Skeletal muscle satellite cell (primary cell): Measurements from ENCODE around the gene NRG2.
A peak's percentile ranks its signal among the peaks of the same experiment; 100 is the strongest.

Experiments
- H3K27me3 ChIP-seq: 2 replicates; pipeline ENCODE4 v1.7.0; 2013; ENCODE audit warnings: low read length; ENCODE audit not compliant: control insufficient read depth, insufficient read depth
- H3K36me3 ChIP-seq: 2 replicates; pipeline ENCODE4 v1.7.0; 2013; ENCODE audit warnings: mild to moderate bottlenecking, control low read depth, low read length; ENCODE audit not compliant: insufficient read depth
- H3K4me1 ChIP-seq: 2 replicates; pipeline ENCODE4 v1.7.0; 2013; ENCODE audit warnings: low read length; ENCODE audit not compliant: control insufficient read depth, insufficient read depth
- H3K4me2 ChIP-seq: 2 replicates; pipeline ENCODE4 v1.7.0; 2013; ENCODE audit warnings: mild to moderate bottlenecking, low read length
- H3K4me3 ChIP-seq: 2 replicates; pipeline ENCODE4 v1.7.0; 2013; ENCODE audit warnings: low read length
- H3K9ac ChIP-seq: 2 replicates; pipeline ENCODE4 v1.7.0; 2013; ENCODE audit warnings: mild to moderate bottlenecking, low read depth, low read length, moderate library complexity
- H3K9me3 ChIP-seq: replicated peaks from 2 replicates; pipeline ENCODE4 v1.7.0; 2013; ENCODE audit warnings: mild to moderate bottlenecking, control low read depth, low read length

The NRG2 gene

DNA sequence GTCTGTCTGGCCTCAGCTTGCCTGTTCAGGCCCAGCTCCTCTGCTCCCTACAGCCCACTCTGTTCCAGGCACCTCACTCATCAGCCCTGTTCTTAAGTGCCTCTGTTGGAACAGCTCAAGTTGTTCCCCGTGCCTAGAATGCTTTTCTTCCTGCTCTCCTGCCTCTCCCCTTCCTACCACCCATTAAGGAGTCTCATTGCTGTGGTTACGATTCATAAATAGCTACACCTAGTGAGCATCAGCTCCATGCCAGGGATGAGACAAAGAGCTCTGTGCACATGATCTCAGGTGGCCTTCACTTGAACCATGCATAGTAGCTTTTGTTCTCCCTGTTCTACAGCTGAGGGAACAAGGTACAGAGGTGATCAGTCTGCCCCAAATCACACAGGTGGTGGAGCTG, 193.2 kb downstream of the NRG2 start:
- Histone ChIP-seq H3K4me3 (no peak overlapping the region), H3K4me2 (no peak overlapping the region), H3K4me1 (no peaks in the 10 kb centered on the region), H3K27me3 (peaks cover 70% of the 10 kb centered on the region), H3K9ac (no peak overlapping the region), H3K9me3 (no peaks in the 10 kb centered on the region), H3K36me3 (no peaks in the 10 kb centered on the region)

DNA sequence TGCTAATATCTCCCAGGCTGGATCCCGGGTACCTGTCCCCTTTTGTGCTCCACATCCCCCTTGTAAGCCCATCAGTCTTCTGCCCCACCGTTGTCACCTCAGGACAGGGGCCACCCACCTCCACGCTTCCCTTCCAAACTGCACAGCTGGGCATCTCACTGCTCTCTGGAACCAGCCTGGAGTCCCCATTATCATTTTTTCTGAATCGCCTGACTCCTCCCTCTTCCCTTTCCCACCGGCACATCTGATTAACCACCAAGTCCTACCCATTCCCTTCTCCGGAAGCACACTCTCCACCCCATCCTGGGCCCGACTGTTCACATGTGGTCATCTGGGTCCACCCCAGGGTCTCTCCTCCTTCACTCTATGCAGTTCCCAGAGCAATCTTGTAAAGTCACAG, 193.6 kb downstream of the NRG2 start:
- Histone ChIP-seq H3K4me1 (no peaks in the 10 kb centered on the region), H3K36me3 (no peaks in the 10 kb centered on the region), H3K4me2 (no peak overlapping the region), H3K4me3 (no peak overlapping the region), H3K9me3 (no peaks in the 10 kb centered on the region), H3K9ac (no peak overlapping the region), H3K27me3 (peaks cover 69% of the 10 kb centered on the region)

DNA sequence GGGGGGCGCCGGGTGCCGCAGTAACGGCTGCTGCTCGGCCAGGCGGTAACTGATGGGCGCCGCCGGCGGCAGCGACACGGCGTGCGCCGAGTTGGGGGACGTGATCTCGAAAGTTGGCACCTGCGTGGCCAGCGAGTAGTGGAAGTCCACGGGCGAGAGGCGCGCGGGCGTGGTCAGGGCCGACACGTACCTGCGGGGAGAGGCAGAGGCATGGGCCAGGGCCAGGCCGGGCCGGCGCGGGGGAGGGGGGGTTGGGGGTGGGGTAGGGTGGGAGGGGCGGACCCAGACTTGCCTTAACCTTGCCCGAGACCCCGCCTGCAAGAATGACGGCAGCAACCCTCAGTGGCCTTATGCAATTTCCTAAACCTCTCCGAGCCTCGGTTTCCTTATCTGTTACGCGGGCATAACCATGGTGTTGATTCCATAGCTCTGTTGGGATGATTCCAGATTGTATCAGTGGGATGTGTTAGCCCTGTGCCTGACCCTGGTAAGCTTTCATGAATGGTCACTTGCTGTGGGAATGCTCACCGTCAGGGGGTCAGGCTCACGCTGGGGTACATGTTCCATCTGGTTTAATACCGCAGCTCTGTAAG, 194.5 kb downstream of the NRG2 start:
- H3K36me3 ChIP-seq, result no peaks in the 10 kb centered on the region
- no peaks in the 10 kb centered on the region for H3K9me3 ChIP-seq
- peak overlapping the region; percentile 70 for H3K4me3 ChIP-seq
- H3K27me3 ChIP-seq, result peaks cover 64% of the 10 kb centered on the region
- H3K4me1 ChIP-seq, result no peaks in the 10 kb centered on the region
- H3K9ac ChIP-seq, result no peak overlapping the region
- H3K4me2 ChIP-seq, result peak overlapping the region; percentile 83

DNA sequence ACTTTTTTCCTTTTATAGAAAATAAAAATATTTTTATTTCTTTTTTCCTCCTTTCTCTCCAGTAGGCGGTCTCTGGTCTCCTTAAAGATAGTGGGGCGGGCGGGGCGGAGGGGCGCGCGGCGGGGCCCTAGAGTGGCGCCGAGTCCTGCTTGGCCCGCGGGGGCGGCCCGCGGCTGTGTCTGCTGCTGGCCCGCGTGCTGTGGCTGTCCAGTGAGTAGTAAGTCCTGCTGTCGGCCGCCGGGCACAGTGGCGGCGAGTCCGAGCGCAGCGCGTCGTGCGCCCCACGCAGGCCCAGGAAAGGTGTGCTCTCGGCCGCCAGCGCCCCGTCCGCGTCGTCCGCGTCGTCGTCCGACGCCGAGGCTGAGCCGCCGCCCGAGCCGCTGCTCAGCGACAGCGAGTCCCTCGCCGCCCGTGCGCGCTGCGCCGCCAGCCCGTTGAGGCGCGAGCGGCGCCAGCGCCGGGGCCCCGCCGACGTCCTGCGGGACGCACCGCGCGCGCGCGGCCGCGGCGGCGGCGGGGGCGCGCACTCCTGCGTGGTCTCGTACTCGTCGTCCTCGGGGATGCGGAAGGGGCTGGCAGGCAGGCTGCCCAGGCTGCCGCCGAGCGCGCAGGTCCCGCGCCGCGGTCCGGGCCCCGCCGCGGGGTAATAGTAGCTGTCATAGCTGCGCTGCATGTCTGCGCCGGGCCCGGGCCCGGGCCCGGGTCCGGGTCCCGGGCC, 195.2 kb downstream of the NRG2 start:
- Histone ChIP-seq H3K4me1 (no peaks in the 10 kb centered on the region), H3K36me3 (no peaks in the 10 kb centered on the region), H3K4me2 (peak overlapping the region; percentile 83), H3K27me3 (peaks cover 70% of the 10 kb centered on the region), H3K4me3 (peak overlapping the region; percentile 70), H3K9me3 (no peaks in the 10 kb centered on the region), H3K9ac (no peak overlapping the region)

DNA sequence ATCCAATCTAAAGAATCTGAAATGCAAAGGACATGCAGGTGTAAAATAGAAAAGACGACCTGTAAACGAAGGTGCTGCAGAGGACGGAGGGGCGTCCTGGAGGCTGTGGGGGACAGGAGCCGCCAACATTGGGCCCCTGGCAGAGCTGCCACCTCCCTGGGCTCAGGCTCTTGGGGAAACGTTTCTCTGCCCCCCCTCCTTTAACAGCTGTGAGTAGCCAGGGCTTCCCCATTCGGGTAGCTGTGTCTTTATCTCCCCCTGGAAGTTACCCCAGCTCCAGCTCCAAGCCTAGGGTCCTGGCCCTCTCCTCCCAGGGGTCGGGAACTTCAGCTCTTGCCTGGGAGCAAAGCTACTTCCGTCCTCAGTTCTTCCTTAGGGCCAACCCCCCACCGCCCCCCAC, 196.0 kb downstream of the NRG2 start:
- Histone ChIP-seq H3K4me2 (no peak overlapping the region), H3K27me3 (peaks cover 74% of the 10 kb centered on the region), H3K9ac (no peak overlapping the region), H3K36me3 (no peaks in the 10 kb centered on the region), H3K4me1 (no peaks in the 10 kb centered on the region), H3K4me3 (no peak overlapping the region), H3K9me3 (no peaks in the 10 kb centered on the region)

DNA sequence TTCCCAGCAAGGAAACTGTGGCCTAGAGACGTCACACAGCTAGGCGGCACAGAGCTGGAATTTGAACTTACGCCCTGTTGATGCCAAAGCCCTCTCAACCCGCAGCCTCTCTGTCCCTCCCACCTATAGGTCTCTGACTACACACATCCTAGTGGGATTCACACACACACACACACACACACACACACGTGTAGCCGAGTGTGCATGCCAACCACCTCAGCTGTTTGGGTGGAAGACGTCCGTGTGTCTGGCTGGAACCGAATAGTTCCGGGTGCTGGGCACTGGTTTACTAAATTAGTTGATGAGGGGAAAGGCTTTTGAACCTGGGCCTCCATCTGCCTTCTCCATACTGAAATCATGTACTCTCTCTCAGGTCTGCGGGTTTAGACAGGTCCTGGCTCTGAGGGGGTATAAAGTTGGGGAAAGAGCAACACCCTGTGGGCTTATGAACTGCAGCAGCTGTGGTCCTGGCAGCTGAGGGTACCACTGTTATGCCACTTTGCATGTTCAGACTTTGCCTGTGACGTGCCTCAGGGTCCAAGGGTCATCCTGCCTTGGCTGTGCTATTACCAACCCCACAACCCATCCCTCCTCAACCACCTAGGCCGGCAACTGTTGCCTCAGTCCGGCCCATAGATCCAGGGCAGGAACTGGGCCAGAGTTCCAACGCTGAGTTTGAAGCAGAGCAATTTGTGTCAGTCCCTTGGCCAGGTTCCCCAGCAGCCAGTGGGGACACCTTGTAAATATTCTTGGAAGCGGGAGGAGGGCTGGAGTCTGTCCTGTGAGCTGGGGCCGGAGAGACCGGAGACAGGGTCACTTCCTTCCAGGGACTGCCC, 197.0 kb downstream of the NRG2 start:
- H3K4me2 ChIP-seq, result no peak overlapping the region
- H3K9me3 ChIP-seq, result no peaks in the 10 kb centered on the region
- H3K27me3 ChIP-seq, result peaks cover 76% of the 10 kb centered on the region
- H3K4me1 ChIP-seq, result no peaks in the 10 kb centered on the region
- H3K36me3 ChIP-seq, result no peaks in the 10 kb centered on the region
- no peak overlapping the region for H3K9ac ChIP-seq
- no peak overlapping the region for H3K4me3 ChIP-seq

DNA sequence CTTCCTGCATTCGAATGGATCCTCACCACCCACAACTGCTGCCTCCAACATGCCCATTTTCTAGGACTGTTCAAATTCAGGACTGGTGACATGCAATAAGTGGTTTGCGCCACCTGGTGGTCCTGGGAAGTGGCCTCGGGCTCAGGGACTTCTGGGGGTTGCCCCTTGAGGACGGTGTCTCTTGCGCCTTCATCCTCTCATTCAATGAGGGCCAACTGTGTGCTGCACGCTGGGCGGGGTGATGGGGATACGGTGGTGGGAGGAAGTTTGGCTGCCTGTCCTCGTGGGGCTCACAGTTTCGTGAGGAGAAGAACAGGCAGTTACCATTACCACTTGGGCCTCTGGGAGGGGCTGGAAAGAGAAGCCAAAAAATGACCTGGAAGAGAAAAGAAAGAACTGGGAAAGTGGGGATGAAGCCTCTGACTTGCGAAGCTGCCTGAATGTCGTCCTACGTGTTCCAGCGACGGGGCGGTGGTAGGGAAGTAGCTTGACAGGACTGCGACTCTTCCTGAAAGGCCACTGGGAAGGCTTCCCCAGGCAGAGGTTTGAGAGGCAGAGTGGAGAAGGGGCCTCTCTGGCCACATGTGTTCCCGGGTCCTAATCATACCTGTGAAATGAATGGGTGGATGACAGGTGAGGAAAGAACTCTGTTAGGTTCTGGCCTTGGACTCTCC, 198.5 kb downstream of the NRG2 start:
- Histone ChIP-seq H3K4me1 (no peaks in the 10 kb centered on the region), H3K4me3 (no peak overlapping the region), H3K27me3 (peaks cover 65% of the 10 kb centered on the region), H3K4me2 (no peak overlapping the region), H3K9ac (no peak overlapping the region), H3K9me3 (no peaks in the 10 kb centered on the region), H3K36me3 (no peaks in the 10 kb centered on the region)

DNA sequence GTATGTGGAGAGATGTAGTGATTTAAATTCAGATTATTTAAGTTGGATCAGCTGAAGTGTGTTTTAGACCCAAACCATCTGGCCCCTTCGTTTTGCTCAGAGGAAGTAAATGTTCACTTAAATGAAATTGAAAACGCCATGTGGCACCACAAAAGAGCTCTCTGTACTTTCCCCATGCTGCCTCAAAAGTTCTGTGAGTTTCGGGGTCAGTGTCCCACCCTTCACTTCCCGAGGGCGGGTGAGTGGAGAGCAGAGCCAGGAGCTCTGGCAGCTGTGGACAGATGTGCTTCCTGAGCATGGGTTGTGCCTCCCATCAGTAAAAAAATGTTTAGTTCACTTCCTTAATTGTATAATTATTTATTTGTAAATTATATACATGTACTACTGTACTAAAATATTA, 199.1 kb downstream of the NRG2 start:
- H3K36me3 ChIP-seq, result no peaks in the 10 kb centered on the region
- no peak overlapping the region for H3K9ac ChIP-seq
- H3K4me3 ChIP-seq, result no peak overlapping the region
- no peaks in the 10 kb centered on the region for H3K9me3 ChIP-seq
- peaks cover 61% of the 10 kb centered on the region for H3K27me3 ChIP-seq
- H3K4me1 ChIP-seq, result no peaks in the 10 kb centered on the region
- H3K4me2 ChIP-seq, result no peak overlapping the region

DNA sequence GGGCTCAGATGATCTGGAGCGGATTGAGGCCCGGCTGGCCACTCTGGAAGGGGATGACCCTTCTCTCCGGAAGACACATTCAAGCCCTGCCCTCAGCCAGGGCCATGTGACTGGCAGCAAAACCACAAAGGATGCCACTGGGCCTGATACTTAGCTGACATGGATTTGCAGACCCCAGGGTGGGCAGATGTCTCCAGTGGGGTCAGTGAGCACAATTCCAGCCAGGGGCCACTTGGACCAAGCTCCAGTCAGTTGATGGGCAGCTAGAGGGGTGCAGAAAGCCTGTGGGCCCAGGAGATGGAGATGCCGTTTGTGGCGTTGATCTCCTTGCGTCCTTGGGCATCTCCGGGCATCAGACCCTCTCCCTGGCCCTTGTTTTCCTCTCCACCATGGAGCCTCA, 200.8 kb downstream of the NRG2 start:
- no peaks in the 10 kb centered on the region for H3K36me3 ChIP-seq
- no peak overlapping the region for H3K9ac ChIP-seq

DNA sequence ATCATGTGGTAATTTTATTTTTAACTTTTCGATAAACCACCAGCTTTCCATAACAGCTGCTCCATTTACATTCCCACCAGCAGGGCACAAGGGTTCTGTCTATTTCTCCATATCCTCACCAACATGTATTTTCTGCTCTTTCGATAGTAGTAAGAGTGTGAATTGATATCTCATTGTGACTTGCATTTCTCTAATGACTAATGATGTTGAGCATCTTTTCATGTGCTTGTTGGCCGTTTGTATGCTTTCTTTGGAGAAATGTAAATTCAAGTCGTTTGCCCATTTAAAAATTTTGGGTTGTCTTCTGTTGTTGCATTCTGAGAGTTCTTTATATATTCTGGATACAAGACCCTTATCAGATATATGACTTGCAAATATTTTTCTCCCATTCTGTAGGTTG, 201.6 kb downstream of the NRG2 start:
- H3K9ac ChIP-seq, result no peak overlapping the region
- H3K36me3 ChIP-seq, result no peaks in the 10 kb centered on the region
- H3K4me1 ChIP-seq, result no peaks in the 10 kb centered on the region
- no peaks in the 10 kb centered on the region for H3K9me3 ChIP-seq
- H3K4me2 ChIP-seq, result no peak overlapping the region
- no peak overlapping the region for H3K4me3 ChIP-seq
- H3K27me3 ChIP-seq, result peaks cover 46% of the 10 kb centered on the region

More for the DNA sequence above, 200.8 kb downstream of the NRG2 start:
- H3K4me1 ChIP-seq, result no peaks in the 10 kb centered on the region
- H3K4me3 ChIP-seq, result no peak overlapping the region
- H3K4me2 ChIP-seq, result no peak overlapping the region
- peaks cover 53% of the 10 kb centered on the region for H3K27me3 ChIP-seq
- H3K9me3 ChIP-seq, result no peaks in the 10 kb centered on the region

DNA sequence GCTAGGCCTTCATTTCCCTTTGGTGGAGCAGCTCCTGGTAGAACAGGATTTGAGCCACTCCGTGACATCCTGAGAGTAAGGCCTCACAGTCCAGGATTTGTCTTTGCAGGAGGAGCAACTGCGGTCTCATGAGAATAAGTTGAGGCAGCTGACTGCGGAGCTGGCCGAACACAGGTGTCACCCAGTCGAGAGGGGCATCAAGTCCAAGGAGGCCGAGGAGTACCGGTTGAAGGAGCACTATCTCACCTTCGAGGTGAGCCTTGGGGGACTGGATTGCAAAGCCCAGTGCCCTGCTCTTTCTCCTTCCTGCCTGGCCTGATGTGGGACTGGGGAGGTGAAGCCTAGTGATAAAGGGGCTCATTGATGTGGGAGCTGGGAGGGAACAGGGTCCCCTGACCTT, 203.2 kb downstream of the NRG2 start:
- Histone ChIP-seq H3K27me3 (peaks cover 30% of the 10 kb centered on the region), H3K9me3 (no peaks in the 10 kb centered on the region), H3K4me1 (no peaks in the 10 kb centered on the region), H3K36me3 (no peaks in the 10 kb centered on the region), H3K9ac (no peak overlapping the region), H3K4me3 (no peak overlapping the region), H3K4me2 (no peak overlapping the region)
